WTC11 (cell line): Measurements from ENCODE around the gene HPS5. TPM values are rescaled to one million over a fixed set of nuclear protein-coding genes. Genes with fewer than 3 reads are reported as not detected.

Experiments
- ATAC-seq: fragments of 200-7000 bp; cut with Tn5 transposase; 2 replicates; pipeline ENCODE4 v1.10.0; 2021; ENCODE audit warnings: mild to moderate bottlenecking, moderate library complexity
- CTCF ChIA-PET: fragments of 300-600 bp; sonication (Branson Sonifier 250); formaldehyde crosslinking; loops from one replicate; lab custom pipeline; 2021; ENCODE audit warnings: antibody characterized with exemption; lab: Charles Lee
- POLR2A ChIA-PET: fragments of 350-600 bp; sonication (Branson Sonifier 250); formaldehyde crosslinking; loops from one replicate; lab custom pipeline; 2021; ENCODE audit warnings: antibody characterized with exemption; lab: Charles Lee
- DNase-seq: peaks from one replicate; pipeline ENCODE4 v3.0.0; 2021; ENCODE audit warnings: low spot score
- H3K27ac Mint-ChIP-seq: 2 replicates; pipeline ENCODE4 v1.8.0; 2021; ENCODE audit warnings: mixed read lengths
- H3K27me3 Mint-ChIP-seq: 2 replicates; pipeline ENCODE4 v1.8.0; 2021; ENCODE audit warnings: low read depth, mild to moderate bottlenecking, moderate library complexity, mixed read lengths
- H3K36me3 Mint-ChIP-seq: 2 replicates; pipeline ENCODE4 v1.8.0; 2021; ENCODE audit warnings: mixed read lengths
- H3K4me1 Mint-ChIP-seq: 2 replicates; pipeline ENCODE4 v1.8.0; 2022; ENCODE audit warnings: mixed read lengths
- H3K4me3 Mint-ChIP-seq: 2 replicates; pipeline ENCODE4 v1.8.0; 2021; ENCODE audit warnings: mild to moderate bottlenecking, moderate library complexity, mixed read lengths
- H3K9me3 Mint-ChIP-seq: 2 replicates; pipeline ENCODE4 v1.8.0; 2021; ENCODE audit warnings: mixed read lengths
- E2F4 ChIP-seq: sonication (generic); formaldehyde crosslinking; IDR thresholded peaks from 2 replicates; pipeline ENCODE4 v1.8.1; 2022; ENCODE audit warnings: low read depth, mild to moderate bottlenecking, moderate library complexity, missing genetic modification reagents, borderline replicate concordance
- IRF2 ChIP-seq: sonication (generic); formaldehyde crosslinking; IDR thresholded peaks from 2 replicates; pipeline ENCODE4 v1.8.0; 2022; ENCODE audit warnings: low read depth, missing genetic modification reagents, borderline replicate concordance
- JUN ChIP-seq: sonication (generic); formaldehyde crosslinking; IDR thresholded peaks from 2 replicates; pipeline ENCODE4 v1.8.0; 2023; ENCODE audit warnings: mild to moderate bottlenecking, missing genetic modification reagents
- KAT7 ChIP-seq: sonication (generic); formaldehyde crosslinking; IDR thresholded peaks from 2 replicates; pipeline ENCODE4 v1.8.1; 2023; ENCODE audit warnings: missing genetic modification reagents, mild to moderate bottlenecking, borderline replicate concordance
- NFATC4 ChIP-seq: fragments of 250-450 bp; sonication (Bioruptor Pico); IDR thresholded peaks from 2 replicates; pipeline ENCODE4 v1.9.0; 2021; ENCODE audit warnings: mild to moderate bottlenecking
- RELA ChIP-seq: sonication (generic); formaldehyde crosslinking; IDR thresholded peaks from 2 replicates; pipeline ENCODE4 v1.8.1; 2022; ENCODE audit warnings: missing genetic modification reagents, mild to moderate bottlenecking, borderline replicate concordance
- SMAD3 ChIP-seq: sonication (generic); formaldehyde crosslinking; IDR thresholded peaks from 2 replicates; pipeline ENCODE4 v1.8.0; 2022; ENCODE audit warnings: missing genetic modification reagents, mild to moderate bottlenecking, borderline replicate concordance
- SP1 ChIP-seq: sonication (generic); formaldehyde crosslinking; conservative IDR thresholded peaks from 2 replicates; pipeline ENCODE4 v1.8.1; 2022; ENCODE audit warnings: missing genetic modification reagents
- TEAD1 ChIP-seq: sonication (generic); formaldehyde crosslinking; IDR thresholded peaks from 2 replicates; pipeline ENCODE4 v1.8.0; 2022; ENCODE audit warnings: mild to moderate bottlenecking, missing genetic modification reagents
- ZBTB21 ChIP-seq: sonication (generic); formaldehyde crosslinking; IDR thresholded peaks from 2 replicates; pipeline ENCODE4 v1.8.1; 2023; ENCODE audit warnings: mild to moderate bottlenecking, missing genetic modification reagents, borderline replicate concordance
- ZNF121 ChIP-seq: sonication (generic); formaldehyde crosslinking; IDR thresholded peaks from 2 replicates; pipeline ENCODE4 v1.8.0; 2023; ENCODE audit warnings: missing genetic modification reagents
- ZNF219 ChIP-seq: sonication (generic); formaldehyde crosslinking; IDR thresholded peaks from 2 replicates; pipeline ENCODE4 v1.8.0; 2023; ENCODE audit warnings: missing genetic modification reagents, mild to moderate bottlenecking, borderline replicate concordance
- ZNF416 ChIP-seq: fragments of 250-450 bp; sonication (Bioruptor Pico); IDR thresholded peaks from 2 replicates; pipeline ENCODE4 v1.9.0; 2021; ENCODE audit warnings: mild to moderate bottlenecking, inconsistent platforms
- ZSCAN18 ChIP-seq: fragments of 250-450 bp; sonication (Bioruptor Pico); IDR thresholded peaks from 2 replicates; pipeline ENCODE4 v2.1.2; 2022; ENCODE audit warnings: mild to moderate bottlenecking, moderate library complexity
- total RNA-seq: library from RNA; stranded (reverse); gene quantifications from 3 replicates; pipeline ENCODE4 v1.2.3, GENCODE V29; 2021
- TF ChIP-seq, protein P1 (sequence below): sonication (generic); formaldehyde crosslinking; IDR thresholded peaks from 2 replicates; pipeline ENCODE4 v1.8.0; 2023; ENCODE audit warnings: missing genetic modification reagents, mild to moderate bottlenecking, borderline replicate concordance
- TF ChIP-seq, protein P2 (sequence below): sonication (generic); formaldehyde crosslinking; IDR thresholded peaks from 2 replicates; pipeline ENCODE4 v1.8.1; 2022; ENCODE audit warnings: mild to moderate bottlenecking, moderate library complexity, missing genetic modification reagents
- TF ChIP-seq, protein P3 (sequence below): sonication (generic); formaldehyde crosslinking; IDR thresholded peaks from 2 replicates; pipeline ENCODE4 v1.8.0; 2022; ENCODE audit warnings: mild to moderate bottlenecking, missing genetic modification reagents

HPS5 gene
- total RNA-seq, 1 experiment from 2014 or later, result 14.9 TPM

- CTCF ChIA-PET, result no interaction called here
- Mint-ChIP-seq H3K27ac (peak overlapping the region; percentile 74), H3K4me3 (no peak overlapping the region), H3K36me3 (peaks cover 35% of the 10 kb centered on the region), H3K4me1 (peaks cover 10% of the 10 kb centered on the region), H3K27me3 (no peaks in the 10 kb centered on the region), H3K9me3 (no peaks in the 10 kb centered on the region)
- DNase-seq (no peak), ATAC-seq (peak; percentile 83)
- POLR2A ChIA-PET, result no interaction called here
- TF ChIP-seq JUN (CRISPR knock-in tag) (no peak), ZNF121 (CRISPR knock-in tag) (no peak)
Measured at GRCh38 chr11:18332302-18332701, 10.4 kb upstream of the HPS5 start.

GRCh38 chr11:18330921-18331320, 9.0 kb upstream of the HPS5 start:
- TF ChIP-seq SP1 (CRISPR knock-in tag), result no peak
- no peak for TF ChIP-seq RELA
- TF ChIP-seq E2F4, result no peak
- TF ChIP-seq, protein P1, sequence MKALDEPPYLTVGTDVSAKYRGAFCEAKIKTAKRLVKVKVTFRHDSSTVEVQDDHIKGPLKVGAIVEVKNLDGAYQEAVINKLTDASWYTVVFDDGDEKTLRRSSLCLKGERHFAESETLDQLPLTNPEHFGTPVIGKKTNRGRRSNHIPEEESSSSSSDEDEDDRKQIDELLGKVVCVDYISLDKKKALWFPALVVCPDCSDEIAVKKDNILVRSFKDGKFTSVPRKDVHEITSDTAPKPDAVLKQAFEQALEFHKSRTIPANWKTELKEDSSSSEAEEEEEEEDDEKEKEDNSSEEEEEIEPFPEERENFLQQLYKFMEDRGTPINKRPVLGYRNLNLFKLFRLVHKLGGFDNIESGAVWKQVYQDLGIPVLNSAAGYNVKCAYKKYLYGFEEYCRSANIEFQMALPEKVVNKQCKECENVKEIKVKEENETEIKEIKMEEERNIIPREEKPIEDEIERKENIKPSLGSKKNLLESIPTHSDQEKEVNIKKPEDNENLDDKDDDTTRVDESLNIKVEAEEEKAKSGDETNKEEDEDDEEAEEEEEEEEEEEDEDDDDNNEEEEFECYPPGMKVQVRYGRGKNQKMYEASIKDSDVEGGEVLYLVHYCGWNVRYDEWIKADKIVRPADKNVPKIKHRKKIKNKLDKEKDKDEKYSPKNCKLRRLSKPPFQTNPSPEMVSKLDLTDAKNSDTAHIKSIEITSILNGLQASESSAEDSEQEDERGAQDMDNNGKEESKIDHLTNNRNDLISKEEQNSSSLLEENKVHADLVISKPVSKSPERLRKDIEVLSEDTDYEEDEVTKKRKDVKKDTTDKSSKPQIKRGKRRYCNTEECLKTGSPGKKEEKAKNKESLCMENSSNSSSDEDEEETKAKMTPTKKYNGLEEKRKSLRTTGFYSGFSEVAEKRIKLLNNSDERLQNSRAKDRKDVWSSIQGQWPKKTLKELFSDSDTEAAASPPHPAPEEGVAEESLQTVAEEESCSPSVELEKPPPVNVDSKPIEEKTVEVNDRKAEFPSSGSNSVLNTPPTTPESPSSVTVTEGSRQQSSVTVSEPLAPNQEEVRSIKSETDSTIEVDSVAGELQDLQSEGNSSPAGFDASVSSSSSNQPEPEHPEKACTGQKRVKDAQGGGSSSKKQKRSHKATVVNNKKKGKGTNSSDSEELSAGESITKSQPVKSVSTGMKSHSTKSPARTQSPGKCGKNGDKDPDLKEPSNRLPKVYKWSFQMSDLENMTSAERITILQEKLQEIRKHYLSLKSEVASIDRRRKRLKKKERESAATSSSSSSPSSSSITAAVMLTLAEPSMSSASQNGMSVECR (CRISPR knock-in tag), result no peak
- no peak for TF ChIP-seq ZNF416
- no peak for TF ChIP-seq ZNF219 (CRISPR knock-in tag)
- TF ChIP-seq, protein P2, sequence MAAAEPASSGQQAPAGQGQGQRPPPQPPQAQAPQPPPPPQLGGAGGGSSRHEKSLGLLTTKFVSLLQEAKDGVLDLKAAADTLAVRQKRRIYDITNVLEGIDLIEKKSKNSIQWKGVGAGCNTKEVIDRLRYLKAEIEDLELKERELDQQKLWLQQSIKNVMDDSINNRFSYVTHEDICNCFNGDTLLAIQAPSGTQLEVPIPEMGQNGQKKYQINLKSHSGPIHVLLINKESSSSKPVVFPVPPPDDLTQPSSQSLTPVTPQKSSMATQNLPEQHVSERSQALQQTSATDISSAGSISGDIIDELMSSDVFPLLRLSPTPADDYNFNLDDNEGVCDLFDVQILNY (CRISPR knock-in tag), result no peak
- TF ChIP-seq, protein P3, sequence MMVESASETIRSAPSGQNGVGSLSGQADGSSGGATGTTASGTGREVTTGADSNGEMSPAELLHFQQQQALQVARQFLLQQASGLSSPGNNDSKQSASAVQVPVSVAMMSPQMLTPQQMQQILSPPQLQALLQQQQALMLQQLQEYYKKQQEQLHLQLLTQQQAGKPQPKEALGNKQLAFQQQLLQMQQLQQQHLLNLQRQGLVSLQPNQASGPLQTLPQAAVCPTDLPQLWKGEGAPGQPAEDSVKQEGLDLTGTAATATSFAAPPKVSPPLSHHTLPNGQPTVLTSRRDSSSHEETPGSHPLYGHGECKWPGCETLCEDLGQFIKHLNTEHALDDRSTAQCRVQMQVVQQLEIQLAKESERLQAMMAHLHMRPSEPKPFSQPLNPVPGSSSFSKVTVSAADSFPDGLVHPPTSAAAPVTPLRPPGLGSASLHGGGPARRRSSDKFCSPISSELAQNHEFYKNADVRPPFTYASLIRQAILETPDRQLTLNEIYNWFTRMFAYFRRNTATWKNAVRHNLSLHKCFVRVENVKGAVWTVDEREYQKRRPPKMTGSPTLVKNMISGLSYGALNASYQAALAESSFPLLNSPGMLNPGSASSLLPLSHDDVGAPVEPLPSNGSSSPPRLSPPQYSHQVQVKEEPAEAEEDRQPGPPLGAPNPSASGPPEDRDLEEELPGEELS (CRISPR knock-in tag), result no peak
- no peak for TF ChIP-seq KAT7
- no peak for TF ChIP-seq ZBTB21 (CRISPR knock-in tag)
- no peak for TF ChIP-seq JUN (CRISPR knock-in tag)
- TF ChIP-seq IRF2 (CRISPR knock-in tag), result no peak
- no peak for TF ChIP-seq SMAD3
- no peak for TF ChIP-seq TEAD1
- no peak for TF ChIP-seq ZSCAN18 (CRISPR knock-in tag)
- no peak for TF ChIP-seq NFATC4 (CRISPR knock-in tag)
- TF ChIP-seq, all 79 proteins: peak for 0
- H3K27me3 Mint-ChIP-seq, result no peaks in the 10 kb centered on the region
- H3K4me1 Mint-ChIP-seq, result peaks cover 10% of the 10 kb centered on the region
- H3K36me3 Mint-ChIP-seq, result peaks cover 32% of the 10 kb centered on the region
- H3K4me3 Mint-ChIP-seq, result no peak overlapping the region
- POLR2A ChIA-PET, result no interaction called here
- ATAC-seq (no peak), DNase-seq (no peak)
- no peaks in the 10 kb centered on the region for H3K9me3 Mint-ChIP-seq
- 0 out of 2 replicates have a peak overlapping the region, but pooled peaks have one; percentile 43 for H3K27ac Mint-ChIP-seq
- CTCF ChIA-PET, result interaction anchor here (1.0 kb wide), 1 partner anchor 87 kb away, joined by 3 read pairs; no protein-coding TSS in a partner anchor
